Neural crest cell (in vitro differentiated cells): Measurements from ENCODE around the gene ACACA. TPM values are rescaled to one million over a fixed set of nuclear protein-coding genes. Genes with fewer than 3 reads are reported as not detected.
A peak's percentile ranks its signal among the peaks of the same experiment; 100 is the strongest.

ENCODE experiments used
- DNase-seq: peaks from one replicate; pipeline ENCODE4 v3.0.0; 2021; ENCODE audit warnings: low read depth, mixed read lengths, low spot score
- H3K27ac Mint-ChIP-seq: one replicate; pipeline ENCODE4 v1.8.0; 2021; ENCODE audit warnings: mild to moderate bottlenecking, mixed read lengths; ENCODE audit not compliant: unreplicated experiment
- H3K27me3 Mint-ChIP-seq: 2 replicates; pipeline ENCODE4 v1.8.0; 2021; ENCODE audit warnings: low read depth, mild to moderate bottlenecking, mixed read lengths
- H3K36me3 Mint-ChIP-seq: 2 replicates; pipeline ENCODE4 v1.8.0; 2021; ENCODE audit warnings: low read depth, mild to moderate bottlenecking, mixed read lengths
- H3K4me1 Mint-ChIP-seq: 2 replicates; pipeline ENCODE4 v1.8.0; 2021; ENCODE audit warnings: mixed read lengths
- H3K4me3 Mint-ChIP-seq: one replicate; pipeline ENCODE4 v1.8.0; 2021; ENCODE audit warnings: mild to moderate bottlenecking, mixed read lengths
- H3K9me3 Mint-ChIP-seq: 2 replicates; pipeline ENCODE4 v1.8.0; 2021; ENCODE audit warnings: mixed read lengths
- total RNA-seq: library from RNA; stranded (reverse); gene quantifications from 2 replicates; pipeline ENCODE4 v1.2.1, GENCODE V29; 2021
- TF ChIP-seq, protein P1 (sequence below): fragments of 200-600 bp; sonication (generic); conservative IDR thresholded peaks from 2 replicates; pipeline ENCODE4 v1.5.0; 2021; ENCODE audit warnings: antibody characterized with exemption, mild to moderate bottlenecking

The ACACA gene
- total RNA-seq, 1 donor from 2014 or later: 211 TPM

DNA sequence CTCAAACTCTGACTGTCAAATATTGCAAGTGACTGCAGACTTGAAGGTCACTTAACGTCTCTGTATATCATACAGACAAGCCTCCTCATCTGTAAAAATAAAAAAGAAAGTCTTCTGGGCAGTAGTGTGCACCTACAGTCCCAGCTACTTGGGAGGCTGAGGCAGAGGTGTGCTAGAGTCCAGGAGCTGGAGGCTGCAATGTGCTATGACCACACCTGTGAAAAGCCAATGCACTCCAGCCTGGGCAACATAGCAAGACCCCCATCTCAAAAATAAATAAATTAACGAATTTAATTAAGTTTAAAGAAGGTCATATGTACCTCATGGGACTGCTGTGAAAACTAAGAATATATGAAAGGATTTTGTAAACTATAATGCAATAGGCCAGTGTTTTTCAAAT, 65.8 kb downstream of the ACACA start:
- Mint-ChIP-seq H3K4me3 (no peak overlapping the region), H3K27me3 (no peaks in the 10 kb centered on the region), H3K36me3 (peaks cover 12% of the 10 kb centered on the region), H3K9me3 (no peaks in the 10 kb centered on the region), H3K27ac (no peak overlapping the region), H3K4me1 (peaks cover 9% of the 10 kb centered on the region)
- no peak for DNase-seq
- TF ChIP-seq, protein P1, sequence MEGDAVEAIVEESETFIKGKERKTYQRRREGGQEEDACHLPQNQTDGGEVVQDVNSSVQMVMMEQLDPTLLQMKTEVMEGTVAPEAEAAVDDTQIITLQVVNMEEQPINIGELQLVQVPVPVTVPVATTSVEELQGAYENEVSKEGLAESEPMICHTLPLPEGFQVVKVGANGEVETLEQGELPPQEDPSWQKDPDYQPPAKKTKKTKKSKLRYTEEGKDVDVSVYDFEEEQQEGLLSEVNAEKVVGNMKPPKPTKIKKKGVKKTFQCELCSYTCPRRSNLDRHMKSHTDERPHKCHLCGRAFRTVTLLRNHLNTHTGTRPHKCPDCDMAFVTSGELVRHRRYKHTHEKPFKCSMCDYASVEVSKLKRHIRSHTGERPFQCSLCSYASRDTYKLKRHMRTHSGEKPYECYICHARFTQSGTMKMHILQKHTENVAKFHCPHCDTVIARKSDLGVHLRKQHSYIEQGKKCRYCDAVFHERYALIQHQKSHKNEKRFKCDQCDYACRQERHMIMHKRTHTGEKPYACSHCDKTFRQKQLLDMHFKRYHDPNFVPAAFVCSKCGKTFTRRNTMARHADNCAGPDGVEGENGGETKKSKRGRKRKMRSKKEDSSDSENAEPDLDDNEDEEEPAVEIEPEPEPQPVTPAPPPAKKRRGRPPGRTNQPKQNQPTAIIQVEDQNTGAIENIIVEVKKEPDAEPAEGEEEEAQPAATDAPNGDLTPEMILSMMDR: no peak

DNA sequence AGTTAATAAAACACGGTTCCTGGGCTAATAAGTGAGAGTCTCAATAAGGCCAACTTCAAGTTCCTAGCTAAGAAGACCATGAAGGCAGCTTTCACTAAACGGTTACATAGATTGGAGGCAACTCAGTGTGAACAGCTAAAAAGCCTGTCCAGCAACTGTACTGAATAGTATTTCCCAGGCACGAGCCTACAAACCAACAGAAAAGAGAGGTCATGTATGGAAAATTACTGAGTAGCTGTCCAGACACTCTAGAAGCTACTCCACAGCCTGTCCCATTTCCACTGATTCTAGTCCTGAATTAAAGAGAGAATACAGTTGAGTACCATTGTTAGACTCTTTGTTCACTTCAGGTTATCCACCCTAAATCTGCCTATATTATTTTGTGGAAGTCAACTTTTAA, 67.3 kb downstream of the ACACA start:
- TF ChIP-seq, protein P1: no peak
- DNase-seq: no peak
- Mint-ChIP-seq H3K27ac (no peak overlapping the region), H3K36me3 (peaks cover 11% of the 10 kb centered on the region), H3K27me3 (no peaks in the 10 kb centered on the region), H3K9me3 (no peaks in the 10 kb centered on the region), H3K4me1 (peaks cover 16% of the 10 kb centered on the region), H3K4me3 (no peak overlapping the region)

DNA sequence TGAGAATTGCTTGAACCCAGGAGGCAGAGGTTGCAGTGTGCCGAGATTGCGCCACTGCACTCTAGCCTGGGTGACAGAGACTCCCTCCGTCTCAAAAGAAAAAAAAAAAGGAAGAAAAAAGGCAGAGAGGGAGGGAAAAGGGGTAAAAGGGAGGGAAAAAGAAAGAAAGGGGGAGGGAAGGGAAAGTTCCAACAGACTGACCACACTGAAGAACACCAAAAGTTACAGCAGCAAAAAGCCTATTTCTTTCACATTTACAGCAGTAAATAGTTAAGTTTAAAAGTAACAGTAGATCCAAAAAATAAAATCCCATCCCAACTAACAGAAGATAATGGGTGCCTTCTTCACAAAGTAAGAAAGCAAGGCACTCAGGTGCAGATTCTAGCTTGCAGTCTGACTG, 67.8 kb downstream of the ACACA start:
- H3K27ac Mint-ChIP-seq: no peak overlapping the region
- peaks cover 11% of the 10 kb centered on the region for H3K36me3 Mint-ChIP-seq
- H3K4me1 Mint-ChIP-seq: peaks cover 16% of the 10 kb centered on the region
- TF ChIP-seq, protein P1: no peak
- no peak overlapping the region for H3K4me3 Mint-ChIP-seq
- DNase-seq: no peak
- no peaks in the 10 kb centered on the region for H3K27me3 Mint-ChIP-seq
- H3K9me3 Mint-ChIP-seq: no peaks in the 10 kb centered on the region

DNA sequence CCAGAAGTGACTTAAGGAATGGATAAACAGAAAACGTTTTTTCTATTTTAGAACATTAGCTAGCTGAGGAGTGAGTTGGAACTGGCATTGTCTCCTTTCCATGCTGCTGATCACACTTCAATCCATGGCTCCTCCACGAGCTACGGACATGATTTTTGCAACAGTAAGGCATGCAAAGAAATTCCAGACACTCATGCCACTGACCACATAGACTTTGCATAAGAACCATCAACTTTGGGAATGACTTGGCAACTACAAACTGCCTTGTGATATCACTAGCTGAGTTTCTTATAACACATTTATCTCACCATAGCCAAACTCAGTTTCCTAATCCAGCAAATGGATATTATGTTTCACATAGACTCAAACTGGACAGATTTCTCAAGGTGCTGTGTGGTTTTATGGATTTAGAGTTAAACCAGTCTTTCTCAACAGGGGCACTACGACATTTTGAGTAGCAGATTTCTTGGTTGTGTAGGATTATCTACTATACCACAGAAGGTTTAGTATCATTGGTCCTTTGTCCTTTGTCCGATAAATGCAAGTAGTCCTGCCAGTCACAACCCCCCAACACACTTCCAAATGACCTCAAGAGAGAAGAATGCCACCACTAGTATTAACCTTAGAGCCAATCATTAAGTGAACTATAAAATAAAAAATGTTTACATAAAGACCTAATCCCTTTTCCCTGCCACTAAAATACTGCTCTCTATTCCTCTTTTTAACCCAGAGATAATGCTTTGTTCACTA, 79.1 kb downstream of the ACACA start:
- no peaks in the 10 kb centered on the region for H3K9me3 Mint-ChIP-seq
- TF ChIP-seq, protein P1: no peak
- H3K27ac Mint-ChIP-seq: no peak overlapping the region
- peaks cover 16% of the 10 kb centered on the region for H3K36me3 Mint-ChIP-seq
- DNase-seq: no peak
- peaks cover 2% of the 10 kb centered on the region for H3K4me1 Mint-ChIP-seq
- H3K4me3 Mint-ChIP-seq: no peak overlapping the region
- no peaks in the 10 kb centered on the region for H3K27me3 Mint-ChIP-seq

DNA sequence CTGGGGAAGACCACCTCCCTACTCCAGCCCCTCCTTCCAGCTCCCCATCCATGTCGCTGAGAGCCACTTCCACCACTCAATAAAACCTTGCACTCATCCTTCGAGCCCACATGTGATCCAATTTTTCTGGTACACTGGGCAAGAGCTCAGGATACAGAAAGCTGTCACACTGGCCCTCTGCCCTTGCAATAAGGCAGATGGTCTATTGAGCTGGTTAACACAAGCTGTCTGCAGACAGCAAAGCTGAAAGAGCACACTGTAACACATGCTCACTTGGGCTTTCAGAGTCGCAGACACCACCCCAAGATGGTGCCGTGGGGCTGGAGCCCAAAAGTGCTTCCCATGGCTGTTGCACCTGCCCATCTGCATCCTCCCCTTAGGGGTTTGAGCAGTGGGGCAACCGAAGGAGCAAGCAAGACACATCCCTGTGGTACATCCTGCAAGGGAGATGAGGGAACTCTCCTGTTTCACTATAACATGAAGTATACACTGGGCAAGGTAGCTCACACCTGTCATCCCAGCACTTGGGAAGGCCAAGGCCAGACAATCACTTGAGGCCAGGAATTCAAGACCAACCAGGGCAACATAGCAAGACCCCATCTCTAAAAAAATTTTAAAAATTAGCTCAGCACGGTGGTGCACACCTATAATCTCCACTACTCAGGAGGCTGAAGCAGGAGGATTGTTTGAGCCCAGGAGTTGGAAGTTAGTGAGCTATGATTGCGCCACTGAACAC, 83.6 kb downstream of the ACACA start:
- Mint-ChIP-seq H3K27me3 (no peaks in the 10 kb centered on the region), H3K4me1 (peaks cover 7% of the 10 kb centered on the region), H3K4me3 (no peak overlapping the region), H3K9me3 (no peaks in the 10 kb centered on the region), H3K27ac (peak overlapping the region; percentile 79), H3K36me3 (peaks cover 13% of the 10 kb centered on the region)
- DNase-seq: no peak
- TF ChIP-seq, protein P1: no peak
